BJ (cell line): ENCODE results near the gene NUDT22. TPM values are rescaled to one million over a fixed set of nuclear protein-coding genes. Genes with fewer than 3 reads are reported as not detected.

Experiments
- CTCF ChIA-PET: fragments of 350-600 bp; formaldehyde crosslinking; extraction: SDS; loops from one replicate; lab custom pipeline; 2021; ENCODE audit warnings: antibody characterized with exemption, inconsistent platforms; lab: Yijun Ruan, JAX
- POLR2A ChIA-PET: fragments of 300-600 bp; sonication (Branson Sonifier 250); formaldehyde crosslinking; extraction: SDS; loops from one replicate; lab custom pipeline; 2021; ENCODE audit warnings: antibody characterized with exemption; lab: Charles Lee
- DNase-seq: peaks from one replicate; pipeline ENCODE4 v3.0.0-alpha.2; 2011; ENCODE audit warnings: low read depth
- H3K27me3 ChIP-seq: 2 replicates; pipeline ENCODE4 v1.6.0; 2011; ENCODE audit warnings: low read length; ENCODE audit not compliant: control insufficient read depth, insufficient read depth
- H3K36me3 ChIP-seq: 2 replicates; pipeline ENCODE4 v1.5.1; 2011; ENCODE audit warnings: low read length; ENCODE audit not compliant: control insufficient read depth, insufficient read depth
- H3K4me3 ChIP-seq: 2 replicates; pipeline ENCODE4 v1.5.1; 2011; ENCODE audit warnings: low read depth, mild to moderate bottlenecking, control low read depth, low read length
- polyA plus RNA-seq: library from polyadenylated mRNA; depleted of rRNA; stranded (reverse); fragments of >200 nt; gene quantifications from 2 replicates; pipeline ENCODE4 v1.2.3, GENCODE V29; 2011
- TF ChIP-seq, protein P1 (sequence below): IDR thresholded peaks from 2 replicates; pipeline ENCODE4 v1.5.1; 2011; ENCODE audit warnings: low read depth, mild to moderate bottlenecking, control low read depth, inconsistent platforms, low read length, moderate library complexity; ENCODE audit not compliant: insufficient read depth

The NUDT22 gene
- polyA plus RNA-seq, 1 experiment: 51.2 TPM

DNA sequence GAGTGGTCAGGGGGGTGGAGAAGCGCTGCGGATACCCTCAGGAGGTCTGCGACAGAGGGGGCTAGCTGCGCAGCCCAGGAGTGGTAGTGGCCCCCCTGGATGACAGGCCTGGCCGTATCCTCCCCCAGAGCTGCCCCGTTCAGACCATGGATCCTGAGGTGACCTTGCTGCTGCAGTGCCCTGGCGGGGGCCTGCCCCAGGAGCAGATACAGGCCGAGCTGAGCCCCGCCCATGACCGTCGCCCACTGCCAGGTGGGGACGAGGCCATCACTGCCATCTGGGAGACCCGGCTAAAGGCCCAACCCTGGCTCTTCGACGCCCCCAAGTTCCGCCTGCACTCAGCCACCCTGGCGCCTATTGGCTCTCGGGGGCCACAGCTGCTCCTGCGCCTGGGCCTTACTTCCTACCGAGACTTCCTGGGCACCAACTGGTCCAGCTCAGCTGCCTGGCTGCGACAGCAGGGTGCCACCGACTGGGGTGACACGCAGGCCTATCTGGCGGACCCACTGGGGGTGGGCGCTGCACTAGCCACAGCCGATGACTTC lies 505 bp downstream of the NUDT22 start:
- CTCF ChIA-PET: interaction anchor here (0.8 to 2.0 kb wide), 10 partner anchors 9 to 91 kb away, joined by 3 to 9 read pairs (median 4); partner anchors contain the start of genes CATSPERZ, PLCB3, PRDX5 and TRMT112
- POLR2A ChIA-PET: interaction anchor here (1.0 kb wide), 1 partner anchor 15 kb away, joined by 5 read pairs; no protein-coding TSS in a partner anchor
- no peak for DNase-seq
- peaks cover 11% of the 10 kb centered on the region for H3K36me3 ChIP-seq
- TF ChIP-seq, protein P1, sequence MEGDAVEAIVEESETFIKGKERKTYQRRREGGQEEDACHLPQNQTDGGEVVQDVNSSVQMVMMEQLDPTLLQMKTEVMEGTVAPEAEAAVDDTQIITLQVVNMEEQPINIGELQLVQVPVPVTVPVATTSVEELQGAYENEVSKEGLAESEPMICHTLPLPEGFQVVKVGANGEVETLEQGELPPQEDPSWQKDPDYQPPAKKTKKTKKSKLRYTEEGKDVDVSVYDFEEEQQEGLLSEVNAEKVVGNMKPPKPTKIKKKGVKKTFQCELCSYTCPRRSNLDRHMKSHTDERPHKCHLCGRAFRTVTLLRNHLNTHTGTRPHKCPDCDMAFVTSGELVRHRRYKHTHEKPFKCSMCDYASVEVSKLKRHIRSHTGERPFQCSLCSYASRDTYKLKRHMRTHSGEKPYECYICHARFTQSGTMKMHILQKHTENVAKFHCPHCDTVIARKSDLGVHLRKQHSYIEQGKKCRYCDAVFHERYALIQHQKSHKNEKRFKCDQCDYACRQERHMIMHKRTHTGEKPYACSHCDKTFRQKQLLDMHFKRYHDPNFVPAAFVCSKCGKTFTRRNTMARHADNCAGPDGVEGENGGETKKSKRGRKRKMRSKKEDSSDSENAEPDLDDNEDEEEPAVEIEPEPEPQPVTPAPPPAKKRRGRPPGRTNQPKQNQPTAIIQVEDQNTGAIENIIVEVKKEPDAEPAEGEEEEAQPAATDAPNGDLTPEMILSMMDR: no peak
- H3K4me3 ChIP-seq: peak overlapping the region; percentile 69
- H3K27me3 ChIP-seq: no peaks in the 10 kb centered on the region

DNA sequence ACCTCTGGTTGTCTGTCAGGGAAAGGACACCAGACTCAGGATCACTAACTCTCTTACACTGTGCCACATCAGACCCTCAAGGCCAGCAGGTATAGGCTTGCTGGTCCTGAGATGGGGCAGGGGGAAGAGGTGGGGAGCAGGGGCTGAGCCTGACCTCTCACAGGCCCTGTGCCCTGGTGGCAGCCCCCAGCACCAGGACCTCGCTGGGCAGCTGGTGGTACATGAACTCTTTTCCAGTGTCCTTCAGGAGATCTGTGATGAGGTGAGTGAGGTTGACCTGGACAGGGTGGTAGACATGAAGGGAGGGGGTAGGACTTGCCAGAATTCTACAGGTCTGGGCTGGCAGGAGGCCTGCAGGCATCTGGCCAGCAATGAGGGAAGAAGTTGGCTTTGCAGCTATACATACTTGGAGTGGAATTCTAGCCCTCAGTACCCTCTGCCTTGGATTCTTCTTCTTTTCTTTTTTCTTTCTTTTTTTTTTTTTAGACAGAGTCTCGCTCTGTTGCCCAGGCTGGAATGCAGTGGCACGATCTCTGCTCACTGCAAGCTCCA lies 1.4 kb downstream of the NUDT22 start:
- POLR2A ChIA-PET: no interaction called here
- CTCF ChIA-PET: interaction anchor here (0.9 to 2.0 kb wide), 5 partner anchors 10 to 77 kb away, joined by 3 to 9 read pairs (median 4); partner anchors contain the start of gene CATSPERZ
- TF ChIP-seq, protein P1: no peak
- H3K4me3 ChIP-seq: peak overlapping the region; percentile 69
- DNase-seq: no peak
- H3K36me3 ChIP-seq: peaks cover 11% of the 10 kb centered on the region
- H3K27me3 ChIP-seq: no peaks in the 10 kb centered on the region

DNA sequence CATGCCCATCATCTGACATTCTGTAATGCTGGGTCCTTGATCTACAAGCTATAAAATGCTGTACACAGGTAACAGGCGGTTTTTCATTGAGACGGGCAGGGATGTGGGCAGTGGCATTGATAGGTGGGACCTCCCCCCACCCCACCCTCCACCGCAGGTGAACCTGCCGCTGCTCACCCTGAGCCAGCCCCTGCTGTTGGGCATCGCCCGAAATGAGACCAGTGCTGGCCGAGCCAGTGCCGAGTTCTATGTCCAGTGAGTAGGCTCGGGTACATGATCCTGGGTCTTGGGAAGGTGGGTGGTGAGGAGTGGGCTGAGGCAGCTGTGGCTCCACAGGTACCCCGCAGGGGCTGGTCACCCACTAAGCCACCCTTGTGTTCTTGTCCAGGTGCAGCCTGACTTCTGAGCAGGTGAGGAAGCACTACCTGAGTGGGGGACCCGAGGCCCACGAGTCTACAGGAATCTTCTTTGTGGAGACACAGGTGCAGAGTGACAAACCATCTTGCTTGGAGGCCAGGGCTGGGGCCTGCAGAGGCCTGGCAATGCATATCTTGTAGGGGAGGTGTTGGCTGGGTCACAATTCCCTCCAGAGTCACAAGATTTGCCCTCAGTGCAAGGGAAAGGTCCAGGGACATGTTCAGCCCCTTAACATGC lies 3.1 kb downstream of the NUDT22 start:
- TF ChIP-seq, protein P1: no peak
- Histone ChIP-seq H3K36me3 (peaks cover 3% of the 10 kb centered on the region; the same call in 1 of the 2 replicates), H3K4me3 (no peak overlapping the region), H3K27me3 (no peaks in the 10 kb centered on the region)
- ChIA-PET CTCF (interaction anchor here (1.1 kb wide), 1 partner anchor 25 kb away, joined by 4 read pairs; no protein-coding TSS in a partner anchor), POLR2A (interaction anchor here (0.7 to 1.0 kb wide), 2 partner anchors 12 to 512 kb away, joined by 4 to 8 read pairs; no protein-coding TSS in a partner anchor)
- DNase-seq: no peak

DNA sequence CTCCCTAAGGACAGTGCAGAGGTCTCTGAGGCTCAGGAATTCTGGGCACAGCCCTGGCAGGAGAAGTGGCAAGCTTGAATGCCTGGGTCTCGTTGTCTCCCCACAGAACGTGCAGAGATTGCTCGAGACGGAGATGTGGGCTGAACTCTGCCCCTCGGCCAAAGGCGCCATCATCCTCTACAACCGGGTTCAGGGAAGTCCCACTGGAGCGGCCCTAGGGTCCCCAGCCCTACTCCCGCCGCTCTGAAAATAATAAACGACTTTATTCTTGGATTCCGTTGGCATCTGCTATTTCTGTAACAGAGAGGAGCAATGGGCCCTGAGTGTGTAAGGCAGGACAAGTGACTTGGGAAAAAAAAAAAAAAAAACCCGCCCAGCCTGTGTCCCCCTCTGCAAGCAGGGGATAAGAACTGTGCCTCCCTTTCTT lies 3.7 kb downstream of the NUDT22 start:
- ChIA-PET CTCF (interaction anchor here (1.1 kb wide), 1 partner anchor 25 kb away, joined by 4 read pairs; no protein-coding TSS in a partner anchor), POLR2A (interaction anchor here (0.7 to 1.0 kb wide), 2 partner anchors 12 to 513 kb away, joined by 4 to 8 read pairs; no protein-coding TSS in a partner anchor)
- Histone ChIP-seq H3K27me3 (no peaks in the 10 kb centered on the region), H3K36me3 (no peaks in the 10 kb centered on the region), H3K4me3 (peak overlapping the region; percentile 78)
- DNase-seq: no peak
- TF ChIP-seq, protein P1: no peak
